ENCODE results near the gene EDAR.

EDAR gene

DNA sequence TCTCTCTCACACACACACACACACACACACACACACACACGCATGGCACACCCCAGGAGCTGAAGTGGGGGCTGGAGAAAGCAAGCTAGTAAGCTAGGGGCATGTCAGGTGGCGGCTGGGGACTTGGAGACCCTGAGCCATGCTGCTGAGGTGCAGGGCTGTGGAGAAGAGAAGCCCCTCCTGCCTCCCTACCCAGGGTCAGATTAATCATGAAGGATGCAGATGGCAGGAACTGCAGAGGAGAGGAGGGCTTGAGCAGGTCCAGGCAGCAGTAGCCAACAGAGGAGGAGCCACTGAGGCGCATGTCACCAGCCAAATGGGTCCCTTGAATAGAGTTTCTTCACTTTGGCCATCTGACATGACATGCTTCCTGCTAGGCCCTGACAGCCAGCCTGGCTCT is 9.6 kb downstream of the EDAR start:
- TF ChIP-seq FOXP2 (optimal IDR thresholded peaks at IDR 0.05; ENCODE audit: control extremely low read depth, extremely low read length, insufficient read depth) (no peak), POLR2AphosphoS5 (IDR thresholded peaks at IDR 0.05; ENCODE audit: borderline replicate concordance, low read depth, low read length) (no peak), EZH2 (IDR thresholded peaks at IDR 0.05) (no peak)
- no peaks in the 10 kb centered on the region for H3K9me3 ChIP-seq (ENCODE audit: low read depth, low read length)
- H3K27ac ChIP-seq, result no peak overlapping the region
- no peak overlapping the region for H3K9ac ChIP-seq (ENCODE audit: insufficient read length)
- DNase-seq (ENCODE audit: low read depth, low spot score), result no peak
- H3K4me3 ChIP-seq, result no peak overlapping the region
- no peaks in the 10 kb centered on the region for H3K36me3 ChIP-seq (ENCODE audit: insufficient read depth, low read length)

DNA sequence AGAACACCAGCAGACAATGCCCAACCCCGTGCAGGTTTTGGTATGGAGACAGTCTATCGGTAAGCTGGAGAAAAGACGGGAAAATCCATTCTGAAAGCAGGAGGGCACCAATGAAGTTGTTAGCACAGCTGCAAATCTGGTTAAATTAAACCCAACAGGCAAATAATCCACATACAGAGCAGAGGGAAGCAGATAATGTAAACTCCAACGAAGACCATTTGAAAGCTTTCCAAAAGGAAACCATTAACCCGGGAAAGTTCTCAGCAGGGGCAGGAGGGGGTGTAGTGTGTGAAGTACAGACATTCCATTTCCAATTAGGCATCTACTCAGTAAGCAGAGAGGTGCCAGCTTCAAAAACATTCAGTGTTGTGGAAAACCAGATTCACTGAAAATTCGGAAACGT is 10.3 kb downstream of the EDAR start:
- DNase-seq (ENCODE audit: low read depth, low spot score), result no peak
- no peaks in the 10 kb centered on the region for H3K9me3 ChIP-seq (ENCODE audit: low read depth, low read length)
- no peak overlapping the region for H3K4me3 ChIP-seq
- no peak overlapping the region for H3K27ac ChIP-seq
- no peaks in the 10 kb centered on the region for H3K36me3 ChIP-seq (ENCODE audit: insufficient read depth, low read length)
- TF ChIP-seq FOXP2 (optimal IDR thresholded peaks at IDR 0.05; ENCODE audit: control extremely low read depth, extremely low read length, insufficient read depth), result no peak
- no peak for TF ChIP-seq EZH2 (IDR thresholded peaks at IDR 0.05)
- no peak for TF ChIP-seq POLR2AphosphoS5 (IDR thresholded peaks at IDR 0.05; ENCODE audit: borderline replicate concordance, low read depth, low read length)
- H3K9ac ChIP-seq (ENCODE audit: insufficient read length), result no peak overlapping the region

DNA sequence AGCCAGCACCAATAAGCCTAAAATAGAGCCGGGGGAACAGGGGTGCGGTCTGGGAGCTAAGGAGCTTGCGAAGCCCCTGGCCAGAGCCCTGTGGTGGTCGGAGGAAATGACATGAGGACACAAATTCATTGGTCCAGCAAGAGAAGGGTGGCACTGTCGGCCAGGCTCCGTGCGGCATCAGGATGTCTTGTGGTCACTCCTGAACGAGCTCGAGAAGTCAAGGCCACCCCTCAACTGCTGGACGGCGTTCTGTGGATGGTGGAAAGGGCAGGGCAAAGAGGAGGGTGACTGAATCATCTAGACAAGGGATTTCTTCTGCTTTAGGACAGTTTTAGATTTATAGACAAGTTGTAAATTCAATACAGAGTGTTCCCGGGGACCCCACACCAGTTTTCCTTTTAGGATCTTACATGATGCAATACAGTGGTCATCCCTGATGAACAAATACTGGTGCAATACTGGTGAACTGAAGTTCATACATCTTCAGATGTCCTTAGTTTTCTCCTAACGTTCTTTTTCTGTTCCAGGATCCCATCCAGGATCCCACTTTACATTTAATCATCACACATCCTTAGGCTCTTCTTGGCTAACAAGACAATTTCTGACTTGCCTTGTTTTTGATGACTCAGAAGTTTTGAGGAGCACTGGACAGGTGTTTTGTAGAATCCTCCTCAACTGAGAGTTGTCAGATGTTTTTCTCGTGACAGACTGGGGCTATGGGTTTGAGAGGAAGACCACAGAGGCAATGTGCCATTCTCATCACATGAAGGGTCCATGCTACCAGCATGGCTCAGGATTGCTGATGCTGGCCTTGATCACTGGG is 13.2 kb downstream of the EDAR start:
- Histone ChIP-seq H3K9me3 (ENCODE audit: low read depth, low read length) (no peaks in the 10 kb centered on the region), H3K27ac (no peak overlapping the region)
- no peak for TF ChIP-seq EZH2 (IDR thresholded peaks at IDR 0.05)
- TF ChIP-seq POLR2AphosphoS5 (IDR thresholded peaks at IDR 0.05; ENCODE audit: borderline replicate concordance, low read depth, low read length), result no peak
- no peak for TF ChIP-seq FOXP2 (optimal IDR thresholded peaks at IDR 0.05; ENCODE audit: control extremely low read depth, extremely low read length, insufficient read depth)

DNA sequence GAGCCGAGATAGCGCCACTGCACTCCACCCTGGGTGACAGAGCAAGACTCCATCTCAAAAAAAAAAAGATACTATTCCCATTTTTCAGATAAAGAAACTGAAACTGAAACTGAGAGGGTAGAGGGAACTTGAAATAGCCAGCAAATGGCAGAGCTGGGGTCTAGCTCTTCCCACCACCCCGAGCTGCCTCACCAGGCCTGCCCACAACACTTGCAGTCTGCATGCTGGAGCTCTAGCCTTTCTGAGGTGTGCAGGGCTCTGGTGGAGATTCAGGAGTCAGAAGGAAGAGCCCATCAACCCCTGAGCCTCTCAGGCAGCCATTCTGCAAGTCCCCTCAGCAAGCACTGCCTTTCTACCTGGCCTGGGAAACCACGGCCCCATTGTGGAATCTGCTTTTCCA is 14.3 kb downstream of the EDAR start:
- no peaks in the 10 kb centered on the region for H3K9me3 ChIP-seq (ENCODE audit: low read depth, low read length)
- no peaks in the 10 kb centered on the region for H3K36me3 ChIP-seq (ENCODE audit: insufficient read depth, low read length)
- no peak for DNase-seq (ENCODE audit: low read depth, low spot score)
- TF ChIP-seq EZH2 (IDR thresholded peaks at IDR 0.05), result no peak
- TF ChIP-seq POLR2AphosphoS5 (IDR thresholded peaks at IDR 0.05; ENCODE audit: borderline replicate concordance, low read depth, low read length), result no peak
- no peak for TF ChIP-seq FOXP2 (optimal IDR thresholded peaks at IDR 0.05; ENCODE audit: control extremely low read depth, extremely low read length, insufficient read depth)
- no peak overlapping the region for H3K4me3 ChIP-seq
- no peak overlapping the region for H3K9ac ChIP-seq (ENCODE audit: insufficient read length)
- no peak overlapping the region for H3K27ac ChIP-seq

More for the DNA sequence above, 13.2 kb downstream of the EDAR start:
- no peaks in the 10 kb centered on the region for H3K36me3 ChIP-seq (ENCODE audit: insufficient read depth, low read length)
- H3K9ac ChIP-seq (ENCODE audit: insufficient read length), result no peak overlapping the region
- H3K4me3 ChIP-seq, result no peak overlapping the region
- DNase-seq (ENCODE audit: low read depth, low spot score), result no peak

DNA sequence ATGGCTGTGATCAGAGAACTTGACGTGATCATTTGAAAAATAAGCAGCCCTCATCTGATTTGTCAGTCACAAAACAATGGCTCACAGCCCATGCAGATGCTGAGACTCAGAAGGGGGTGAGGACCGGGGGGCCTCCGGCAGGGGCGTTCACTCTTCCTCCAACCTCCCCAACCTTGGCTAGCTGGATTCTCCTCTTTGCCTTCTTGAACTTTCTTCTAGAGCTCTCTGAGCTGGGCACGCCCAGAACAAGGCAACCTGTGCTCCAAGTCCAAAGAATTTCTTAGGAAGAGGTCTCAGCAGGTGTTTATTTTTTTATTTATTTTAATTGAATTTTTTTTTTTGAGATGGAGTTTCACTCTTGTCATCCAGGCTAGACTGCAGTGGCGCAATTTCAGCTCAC is 16.4 kb downstream of the EDAR start:
- H3K4me3 ChIP-seq, result no peak overlapping the region
- TF ChIP-seq FOXP2 (optimal IDR thresholded peaks at IDR 0.05; ENCODE audit: control extremely low read depth, extremely low read length, insufficient read depth) (no peak), POLR2AphosphoS5 (IDR thresholded peaks at IDR 0.05; ENCODE audit: borderline replicate concordance, low read depth, low read length) (no peak), EZH2 (IDR thresholded peaks at IDR 0.05) (no peak)
- H3K9me3 ChIP-seq (ENCODE audit: low read depth, low read length), result no peaks in the 10 kb centered on the region
- H3K9ac ChIP-seq (ENCODE audit: insufficient read length), result no peak overlapping the region
- no peak overlapping the region for H3K27ac ChIP-seq
- H3K36me3 ChIP-seq (ENCODE audit: insufficient read depth, low read length), result no peaks in the 10 kb centered on the region
- no peak for DNase-seq (ENCODE audit: low read depth, low spot score)

DNA sequence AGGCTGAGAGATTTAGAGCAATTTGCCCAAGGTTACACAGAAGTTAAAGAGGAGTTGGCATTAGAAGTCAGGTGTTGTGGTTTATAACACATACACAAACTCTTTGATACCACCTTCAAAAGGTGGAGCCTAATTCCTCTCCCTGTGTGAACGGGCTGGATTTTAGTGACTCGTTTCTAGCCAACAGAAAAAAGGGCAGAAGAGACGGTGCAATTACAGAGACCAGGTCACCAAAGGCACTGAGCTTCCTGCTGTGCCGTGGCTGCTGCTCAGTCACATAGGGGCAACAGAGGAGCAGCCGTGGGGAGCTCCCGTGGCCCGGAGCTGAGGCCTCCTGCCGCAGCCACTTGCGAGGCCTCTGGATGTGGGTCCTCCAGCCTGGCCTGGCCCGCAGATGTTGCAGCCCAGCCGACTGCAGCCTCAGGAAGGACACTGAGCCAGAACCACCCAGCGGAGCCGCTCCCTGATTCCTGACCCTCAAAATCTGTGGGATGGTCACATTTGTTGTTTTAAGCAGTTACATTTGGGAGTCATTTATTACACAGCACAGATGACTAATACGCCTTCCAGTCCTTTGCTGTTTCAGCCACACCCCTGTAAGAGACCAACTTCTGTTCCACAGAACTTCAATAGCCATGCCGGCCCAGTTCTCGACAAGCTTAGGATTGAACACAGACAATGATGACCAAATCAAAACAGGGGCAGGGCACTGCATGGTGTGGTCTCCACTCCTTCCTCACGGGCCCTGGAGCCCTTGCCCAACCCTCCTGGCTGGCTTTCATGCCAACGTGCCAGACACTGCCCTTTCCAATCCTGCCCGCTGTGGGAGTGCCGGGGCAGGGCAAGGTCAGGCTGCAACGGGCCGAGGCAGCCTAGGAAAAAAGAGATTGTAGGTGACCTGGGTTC is 17.1 kb downstream of the EDAR start:
- H3K27ac ChIP-seq, result no peak overlapping the region
- no peaks in the 10 kb centered on the region for H3K36me3 ChIP-seq (ENCODE audit: insufficient read depth, low read length)
- DNase-seq (ENCODE audit: low read depth, low spot score), result no peak
- H3K9me3 ChIP-seq (ENCODE audit: low read depth, low read length), result no peaks in the 10 kb centered on the region
- no peak overlapping the region for H3K9ac ChIP-seq (ENCODE audit: insufficient read length)
- TF ChIP-seq POLR2AphosphoS5 (IDR thresholded peaks at IDR 0.05; ENCODE audit: borderline replicate concordance, low read depth, low read length), result no peak
- no peak for TF ChIP-seq FOXP2 (optimal IDR thresholded peaks at IDR 0.05; ENCODE audit: control extremely low read depth, extremely low read length, insufficient read depth)
- no peak for TF ChIP-seq EZH2 (IDR thresholded peaks at IDR 0.05)
- H3K4me3 ChIP-seq, result no peak overlapping the region

DNA sequence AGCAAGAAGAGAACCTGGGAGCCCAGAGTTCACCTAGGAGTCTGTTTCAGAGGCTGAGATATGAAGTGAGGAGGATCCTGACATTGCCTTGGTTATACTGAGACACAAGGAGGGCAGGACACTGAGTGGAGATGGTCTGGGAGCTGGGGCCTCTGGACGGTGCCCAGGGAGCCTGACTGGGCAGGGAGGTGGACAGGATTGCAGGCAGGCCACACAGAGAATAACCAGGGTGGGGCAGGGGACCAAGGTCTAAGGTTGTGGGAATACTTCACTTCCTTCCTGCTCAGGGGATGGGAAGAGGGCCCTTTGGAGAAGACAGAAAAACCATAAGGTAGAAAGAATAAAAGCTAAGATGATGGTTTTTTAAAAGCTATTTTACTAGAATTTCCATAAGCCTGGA is 18.7 kb downstream of the EDAR start:
- H3K36me3 ChIP-seq (ENCODE audit: insufficient read depth, low read length), result no peaks in the 10 kb centered on the region
- no peak overlapping the region for H3K27ac ChIP-seq
- no peaks in the 10 kb centered on the region for H3K9me3 ChIP-seq (ENCODE audit: low read depth, low read length)
- no peak overlapping the region for H3K9ac ChIP-seq (ENCODE audit: insufficient read length)
- no peak for TF ChIP-seq POLR2AphosphoS5 (IDR thresholded peaks at IDR 0.05; ENCODE audit: borderline replicate concordance, low read depth, low read length)
- TF ChIP-seq FOXP2 (optimal IDR thresholded peaks at IDR 0.05; ENCODE audit: control extremely low read depth, extremely low read length, insufficient read depth), result no peak
- TF ChIP-seq EZH2 (IDR thresholded peaks at IDR 0.05), result no peak
- H3K4me3 ChIP-seq, result no peak overlapping the region
- no peak for DNase-seq (ENCODE audit: low read depth, low spot score)

DNA sequence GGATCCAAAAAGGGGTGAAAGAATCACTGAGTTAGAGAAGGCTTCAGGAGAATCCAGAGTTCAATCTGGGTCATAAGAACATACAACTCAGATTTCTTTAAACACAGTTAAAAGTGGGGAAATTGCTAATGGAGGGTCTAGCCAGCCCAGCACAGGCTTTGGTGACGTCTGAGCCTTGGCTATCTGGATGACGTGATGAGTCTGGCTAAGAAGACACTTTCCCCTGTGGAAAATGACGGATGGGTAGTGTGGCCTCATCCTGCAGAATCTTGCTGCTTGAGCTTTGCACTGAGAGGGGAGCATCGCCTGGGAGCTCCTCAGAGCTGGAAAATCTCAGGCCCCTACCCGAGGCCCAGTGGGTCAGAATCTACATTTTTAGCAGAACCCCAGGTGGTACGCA is 19.2 kb downstream of the EDAR start:
- DNase-seq (ENCODE audit: low read depth, low spot score), result no peak
- H3K36me3 ChIP-seq (ENCODE audit: insufficient read depth, low read length), result no peaks in the 10 kb centered on the region
- H3K27ac ChIP-seq, result no peak overlapping the region
- H3K9ac ChIP-seq (ENCODE audit: insufficient read length), result no peak overlapping the region
- H3K4me3 ChIP-seq, result no peak overlapping the region
- TF ChIP-seq POLR2AphosphoS5 (IDR thresholded peaks at IDR 0.05; ENCODE audit: borderline replicate concordance, low read depth, low read length), result no peak
- TF ChIP-seq FOXP2 (optimal IDR thresholded peaks at IDR 0.05; ENCODE audit: control extremely low read depth, extremely low read length, insufficient read depth), result no peak
- TF ChIP-seq EZH2 (IDR thresholded peaks at IDR 0.05), result no peak
- H3K9me3 ChIP-seq (ENCODE audit: low read depth, low read length), result no peaks in the 10 kb centered on the region

All from SK-N-MC (cell line).